Astrocyte (in vitro differentiated cells and primary cell): ENCODE data around the gene ZNF609.

ENCODE experiments used
- CTCF ChIP-seq: IDR thresholded peaks from 2 replicates; pipeline ENCODE4 v1.5.1; 2011; ENCODE audit warnings: low read depth, mild to moderate bottlenecking, inconsistent platforms, low read length, moderate library complexity; ENCODE audit not compliant: insufficient read depth
- EZH2 ChIP-seq: IDR thresholded peaks from 2 replicates; pipeline ENCODE4 v1.6.1; 2012; ENCODE audit warnings: mild to moderate bottlenecking, low read length, inconsistent platforms; ENCODE audit not compliant: insufficient read depth

- no peak for TF ChIP-seq CTCF
- TF ChIP-seq EZH2, result no peak
Measured at GRCh38 chr15:64560501-64560900, 100.1 kb downstream of the ZNF609 start.
